CD4-positive, alpha-beta T cell treated with Interferon alpha-2 for 1 hour (primary cell): Measurements from ENCODE around the gene NLRC5.
"Not testable (repeated sequence)": the region's sequence is repeated elsewhere in the genome, so short reads cannot be mapped to it uniquely, and the experiment has no call there.

ENCODE experiments used
- DNase-seq, 2 donors: peaks; one replicate each; pipeline ENCODE4 v3.0.0-alpha.2; 2020 to 2022

The NLRC5 gene

GRCh38 chr16:57003439-57004386 lies 14.4 kb downstream of the NLRC5 start:
- no peak for DNase-seq

- no peak for DNase-seq
These were observed 15.3 kb downstream of the NLRC5 start for GRCh38 chr16:57004387-57005250.

- not testable (repeated sequence) for DNase-seq
These were observed 16.2 kb downstream of the NLRC5 start for GRCh38 chr16:57005597-57005996.

DNA sequence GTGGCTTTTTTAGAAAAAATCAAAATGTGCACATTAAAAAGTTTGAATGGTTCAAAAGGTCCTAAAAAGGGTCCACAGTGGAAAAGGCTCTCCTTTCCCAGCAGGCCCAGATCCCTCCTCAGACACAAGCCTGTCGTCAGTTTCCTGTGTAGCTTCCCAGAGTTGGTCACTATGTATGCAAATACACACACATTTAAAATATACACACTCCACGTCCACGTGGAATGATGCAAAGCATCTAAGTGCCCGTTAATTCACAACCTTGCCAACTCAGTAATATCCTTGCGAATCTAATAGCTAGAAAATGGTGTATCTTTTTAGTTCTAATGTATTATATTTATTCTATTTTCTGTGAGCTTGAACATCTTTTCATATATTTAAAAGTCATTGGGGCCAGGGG lies 17.7 kb downstream of the NLRC5 start:
- no peak for DNase-seq

DNA sequence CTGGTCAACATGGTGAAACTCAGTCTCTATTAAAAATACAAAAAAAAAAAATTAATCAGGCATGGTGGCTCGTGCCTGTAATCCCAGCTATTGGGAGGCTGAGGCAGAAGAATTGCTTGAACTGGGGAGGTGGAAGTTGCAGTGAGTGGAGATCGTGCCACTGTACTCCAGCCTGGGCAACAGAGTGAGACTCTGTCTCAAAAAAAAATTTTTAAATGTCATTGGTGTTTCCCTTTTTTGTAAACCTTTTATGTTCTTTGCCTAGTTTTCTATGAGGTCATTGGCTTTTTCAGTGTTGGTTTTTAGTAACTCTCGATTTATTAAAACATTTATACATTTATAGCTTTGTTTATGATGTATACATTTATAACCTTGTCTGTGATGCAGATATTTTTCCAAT lies 18.2 kb downstream of the NLRC5 start:
- no peak for DNase-seq

DNA sequence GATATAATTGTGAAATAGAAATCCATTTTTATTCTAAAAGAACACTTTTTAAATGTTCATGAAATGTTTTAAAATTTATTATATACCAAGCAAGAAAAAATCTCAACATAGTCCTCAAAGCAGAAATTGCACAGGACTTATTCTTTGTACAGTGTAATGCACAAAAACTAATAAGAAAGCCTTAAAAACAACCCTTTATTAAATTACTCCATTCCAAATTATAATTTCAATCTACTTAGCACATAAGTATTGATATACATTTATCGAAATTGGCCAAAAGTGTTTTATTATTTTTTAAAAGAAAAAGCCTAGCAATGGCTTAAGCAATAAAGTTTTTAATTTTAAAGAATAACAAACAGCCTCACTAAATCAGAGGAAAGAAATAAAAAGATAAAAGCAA lies 19.1 kb downstream of the NLRC5 start:
- DNase-seq, result no peak

- DNase-seq, result no peak
These were observed 20.4 kb downstream of the NLRC5 start for GRCh38 chr16:57009643-57010170.

DNA sequence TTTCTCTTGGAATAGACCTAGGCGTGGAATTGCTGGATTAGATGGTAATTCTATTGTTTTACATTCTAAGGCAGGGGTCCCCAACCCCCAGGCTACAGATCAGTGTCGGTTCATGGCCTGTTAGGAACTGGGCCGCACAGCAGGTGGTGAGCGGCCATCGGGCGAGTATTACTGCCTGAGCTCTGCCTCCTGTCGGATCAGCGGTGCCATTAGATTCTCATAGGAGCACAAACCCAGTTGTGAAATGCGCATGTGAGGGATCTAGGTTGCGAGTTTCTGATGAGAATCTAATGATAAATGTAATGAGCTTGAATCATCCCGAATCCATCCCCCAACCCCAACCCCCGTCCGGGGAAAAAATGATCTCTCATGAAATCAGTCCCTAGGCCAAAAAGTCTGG lies 23.0 kb downstream of the NLRC5 start:
- DNase-seq, result no peak

- no peak for DNase-seq
These were observed 23.9 kb downstream of the NLRC5 start for GRCh38 chr16:57013229-57013628.

DNA sequence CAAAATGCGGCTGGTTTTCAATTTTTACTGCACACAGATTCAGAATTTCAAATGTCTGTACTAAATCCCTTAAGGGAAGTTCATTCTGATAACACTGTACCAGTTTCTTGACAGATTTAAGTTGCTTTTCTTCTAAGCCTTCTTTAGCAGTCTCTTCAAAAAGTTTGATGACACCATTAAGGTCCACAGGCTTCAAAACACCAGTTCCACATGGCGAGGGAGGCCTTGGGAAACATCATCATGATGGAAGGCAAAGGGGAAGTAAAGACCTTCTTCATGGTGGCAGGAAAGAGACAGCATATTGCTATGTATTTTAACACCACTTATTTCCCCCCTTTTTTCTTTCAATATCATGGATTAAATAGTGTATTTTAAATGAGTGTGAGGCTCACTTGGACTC lies 24.5 kb downstream of the NLRC5 start:
- DNase-seq, result no peak

DNA sequence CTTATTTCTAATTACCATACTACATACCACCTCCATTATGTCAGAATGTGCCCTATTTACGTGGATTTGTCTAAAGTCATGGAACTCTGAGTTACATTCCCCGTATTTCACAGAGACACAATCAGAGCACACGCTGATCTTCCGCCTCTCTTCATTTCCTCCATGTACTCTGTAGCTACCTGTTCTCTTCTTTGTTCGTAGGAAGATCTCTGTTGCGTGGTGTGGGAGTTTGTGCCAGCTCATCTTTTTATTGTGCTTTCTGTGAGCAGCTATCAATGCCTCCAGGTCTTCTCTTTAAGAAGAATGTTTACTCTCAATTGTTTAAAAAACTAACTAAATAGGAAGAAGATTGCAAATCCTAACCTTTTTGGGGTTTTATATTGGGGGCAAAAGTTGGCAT lies 26.9 kb downstream of the NLRC5 start:
- no peak for DNase-seq

DNA sequence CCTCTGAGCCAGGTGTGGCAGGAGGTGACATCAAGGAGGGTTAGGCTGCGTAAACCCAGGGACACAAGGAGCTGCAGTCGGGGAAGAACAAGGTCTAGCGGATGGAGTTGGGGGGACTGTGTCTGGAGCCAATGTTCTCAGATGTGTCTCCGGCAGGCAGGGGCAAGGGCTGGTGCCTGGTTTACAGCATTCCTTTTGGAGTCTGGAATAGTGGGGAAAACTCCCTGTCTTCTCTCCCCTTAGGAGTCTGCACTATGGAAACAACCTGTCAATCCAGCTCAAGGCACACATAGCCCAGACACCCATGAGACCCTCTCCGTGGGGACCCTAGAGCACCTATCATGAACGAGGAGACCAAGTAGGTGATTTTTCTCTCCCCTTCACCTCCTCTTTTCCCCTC lies 27.5 kb downstream of the NLRC5 start:
- DNase-seq, result no peak

DNA sequence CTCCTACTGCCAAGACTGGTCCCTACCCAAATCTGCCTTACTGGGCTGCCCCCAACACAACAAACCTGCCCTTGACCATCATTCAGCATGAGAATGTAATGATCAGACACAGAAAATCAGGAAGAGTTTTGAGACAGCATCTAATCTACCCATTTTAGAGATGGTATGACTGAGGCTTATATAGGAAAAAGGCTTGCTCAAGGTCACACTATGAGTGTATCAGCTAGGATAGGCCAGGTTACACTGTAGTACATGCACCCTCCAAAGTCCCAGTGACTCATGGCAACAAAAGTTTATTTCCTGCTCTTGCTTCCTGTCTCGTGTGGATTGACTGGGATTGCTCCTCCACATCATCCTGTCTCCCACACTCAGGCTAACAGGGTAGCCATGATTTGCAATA lies 27.9 kb downstream of the NLRC5 start:
- DNase-seq, result no peak

DNA sequence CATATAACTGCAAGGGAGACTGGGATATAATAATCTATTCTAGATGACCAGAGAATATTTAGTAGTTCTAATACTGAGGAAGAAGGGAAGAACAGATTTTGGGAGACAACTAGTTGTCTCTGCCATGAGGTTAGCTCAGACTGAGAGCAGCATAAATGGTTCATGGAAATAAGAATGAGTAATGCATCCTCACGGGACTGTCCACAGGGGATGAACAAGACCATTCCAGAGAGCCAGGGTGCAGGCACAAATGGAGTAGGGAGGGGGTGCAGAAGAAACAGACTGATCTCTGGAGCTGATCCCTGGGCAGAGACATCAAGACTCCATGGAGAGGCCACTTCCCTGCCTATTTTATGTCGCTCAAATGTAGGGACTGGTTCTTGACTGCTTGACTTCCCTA lies 30.4 kb downstream of the NLRC5 start:
- DNase-seq, result no peak

- DNase-seq, result no peak
These were observed 31.3 kb downstream of the NLRC5 start for GRCh38 chr16:57020651-57021050.

- no peak for DNase-seq
These were observed 32.4 kb downstream of the NLRC5 start for GRCh38 chr16:57021757-57022156.

DNA sequence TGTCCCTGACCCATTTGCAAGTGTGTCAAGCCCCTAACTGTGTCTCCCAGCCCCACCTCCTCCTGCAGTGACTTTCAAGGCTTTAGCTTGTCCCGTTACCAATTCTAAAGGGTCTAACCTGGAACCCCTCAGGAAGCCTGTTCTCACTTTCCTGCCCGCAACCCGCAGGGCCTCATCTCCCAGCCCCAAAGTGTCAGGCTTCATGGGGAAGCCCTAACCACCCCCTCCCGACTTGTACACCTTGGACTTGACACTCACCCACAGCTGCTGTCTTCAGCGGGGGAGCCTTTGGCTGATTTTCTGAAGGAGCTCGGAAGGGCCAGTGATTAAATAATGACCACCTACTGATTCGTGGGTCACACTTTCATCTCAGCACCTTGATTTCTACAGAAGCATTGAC lies 33.1 kb downstream of the NLRC5 start:
- DNase-seq, result no peak

DNA sequence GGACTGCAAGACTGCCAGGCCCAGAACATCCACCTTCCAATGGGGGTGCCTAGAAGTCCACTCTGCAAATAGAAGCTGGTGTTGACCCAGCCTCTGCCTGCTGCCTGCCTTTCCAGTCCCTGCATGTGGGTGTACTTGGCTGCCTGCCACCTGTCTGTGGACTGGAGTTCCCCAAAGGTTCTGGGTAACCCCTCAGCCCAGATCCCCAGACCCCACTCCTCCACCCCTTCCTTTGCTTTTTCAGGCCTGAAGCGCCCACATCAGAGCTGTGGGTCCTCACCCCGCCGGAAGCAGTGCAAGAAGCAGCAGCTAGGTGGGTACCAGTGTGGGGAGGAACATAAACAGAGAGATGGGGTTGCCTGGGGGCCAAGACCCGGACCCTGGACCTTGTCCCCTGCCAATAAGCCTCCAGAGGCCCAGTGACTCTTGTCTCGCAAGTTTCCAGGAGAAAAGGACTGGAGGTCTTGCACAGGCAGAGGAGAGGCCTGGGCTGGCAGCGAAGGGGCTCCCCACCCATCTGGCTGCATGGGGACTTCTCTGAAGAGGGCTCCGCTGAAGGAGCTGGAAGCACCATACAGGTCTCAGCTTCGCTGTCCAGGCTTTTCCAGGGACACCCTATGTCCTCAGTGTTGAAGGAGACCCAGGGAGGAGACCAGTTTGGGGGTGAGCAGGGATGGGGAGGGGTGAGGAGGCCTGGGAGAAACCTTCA lies 34.3 kb downstream of the NLRC5 start:
- DNase-seq, result peak; percentile 73 to 86

DNA sequence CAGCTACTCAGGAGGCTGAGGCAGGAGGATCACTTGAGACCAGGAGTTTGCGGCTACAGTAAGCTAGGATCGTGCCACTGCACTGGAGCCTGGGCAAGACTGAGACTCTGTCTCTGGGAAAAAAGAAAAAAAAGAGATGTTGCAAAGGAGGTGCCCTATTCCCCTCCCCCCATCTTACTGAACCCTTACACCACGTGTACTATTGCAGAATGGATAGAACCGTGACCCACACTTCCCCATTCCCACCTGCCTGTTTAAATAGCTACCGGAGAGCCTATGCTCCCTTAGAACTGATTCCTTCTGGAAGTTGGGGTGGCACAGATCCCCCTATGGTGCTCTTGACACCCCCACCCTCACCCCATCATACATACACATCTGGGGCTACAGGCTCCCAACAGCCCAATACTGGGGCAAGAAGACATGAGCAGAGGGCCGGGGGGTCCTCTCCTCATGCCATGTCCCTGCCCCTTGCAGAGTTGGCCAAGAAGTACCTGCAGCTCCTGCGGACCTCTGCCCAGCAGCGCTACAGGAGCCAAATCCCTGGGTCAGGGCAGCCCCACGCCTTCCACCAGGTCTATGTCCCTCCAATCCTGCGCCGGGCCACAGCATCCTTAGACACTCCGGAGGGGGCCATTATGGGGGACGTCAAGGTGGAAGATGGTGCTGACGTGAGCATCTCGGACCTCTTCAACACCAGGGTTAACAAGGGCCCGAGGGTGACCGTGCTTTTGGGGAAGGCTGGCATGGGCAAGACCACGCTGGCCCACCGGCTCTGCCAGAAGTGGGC lies 35.7 kb downstream of the NLRC5 start:
- DNase-seq, result no peak

- no peak for DNase-seq
These were observed 36.8 kb downstream of the NLRC5 start for GRCh38 chr16:57025941-57026777.

- no peak for DNase-seq
These were observed 37.4 kb downstream of the NLRC5 start for GRCh38 chr16:57026778-57027062.
